ENCODE results near the gene UQCRC1.

The UQCRC1 gene

DNA sequence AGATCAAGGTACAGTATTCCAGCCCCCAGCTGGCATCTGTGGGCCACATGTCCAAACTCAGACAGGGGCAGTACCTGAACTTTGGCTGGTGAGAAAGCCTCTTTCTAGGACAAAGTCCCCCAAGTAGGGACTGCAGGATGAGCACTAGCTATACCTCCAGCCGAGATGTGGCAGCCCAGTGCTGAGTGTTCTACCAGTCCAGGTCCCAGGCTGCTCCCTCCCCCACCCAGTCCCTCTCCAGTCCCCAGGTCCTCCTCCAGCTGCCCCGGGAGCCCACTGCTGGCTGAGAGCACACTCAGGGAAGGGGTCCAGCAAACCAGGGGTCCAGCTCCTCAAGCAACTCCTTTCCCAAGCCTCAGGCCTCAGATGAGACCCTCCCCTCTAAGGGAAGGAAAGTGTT lies 24.3 kb upstream of the UQCRC1 start:
- no peak for DNase-seq (ENCODE audit: low read depth in 2 of 2)

- DNase-seq (ENCODE audit: low read depth in 2 of 2), result no peak
Observed at GRCh38 chr3:48633256-48633655, 23.8 kb upstream of the UQCRC1 start.

- DNase-seq (ENCODE audit: low read depth in 2 of 2), result no peak
Observed at GRCh38 chr3:48631516-48632448, 22.3 kb upstream of the UQCRC1 start.

DNA sequence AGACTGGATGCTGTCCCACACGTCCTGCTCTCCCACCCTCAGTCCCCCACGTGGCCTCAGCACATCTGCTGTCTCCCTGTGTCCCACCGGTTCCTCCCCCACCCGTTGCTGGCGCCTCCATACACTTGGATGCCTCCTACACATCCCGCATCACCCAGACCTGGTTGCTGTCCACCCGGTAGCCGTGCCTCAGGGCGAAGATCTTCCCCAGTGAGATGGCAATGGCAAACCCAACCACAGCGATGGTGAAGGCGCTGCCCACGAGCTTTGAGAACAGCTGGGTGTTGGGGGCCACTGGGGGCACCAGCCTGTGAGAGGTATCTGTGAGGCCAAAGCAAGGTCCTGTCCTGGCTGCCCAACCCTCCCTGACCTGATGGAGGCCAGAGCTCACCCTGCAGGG lies 21.4 kb upstream of the UQCRC1 start:
- no peak for DNase-seq (ENCODE audit: low read depth in 2 of 2)

GRCh38 chr3:48630407-48630806 lies 21.0 kb upstream of the UQCRC1 start:
- DNase-seq (ENCODE audit: low read depth in 2 of 2), result no peak

GRCh38 chr3:48629894-48630293 lies 20.4 kb upstream of the UQCRC1 start:
- no peak for DNase-seq (ENCODE audit: low read depth in 2 of 2)

GRCh38 chr3:48628277-48629017 lies 19.0 kb upstream of the UQCRC1 start:
- DNase-seq (ENCODE audit: low read depth in 2 of 2), result no peak

- DNase-seq (ENCODE audit: low read depth in 2 of 2), result no peak
Observed at GRCh38 chr3:48625600-48625999, 16.2 kb upstream of the UQCRC1 start.

DNA sequence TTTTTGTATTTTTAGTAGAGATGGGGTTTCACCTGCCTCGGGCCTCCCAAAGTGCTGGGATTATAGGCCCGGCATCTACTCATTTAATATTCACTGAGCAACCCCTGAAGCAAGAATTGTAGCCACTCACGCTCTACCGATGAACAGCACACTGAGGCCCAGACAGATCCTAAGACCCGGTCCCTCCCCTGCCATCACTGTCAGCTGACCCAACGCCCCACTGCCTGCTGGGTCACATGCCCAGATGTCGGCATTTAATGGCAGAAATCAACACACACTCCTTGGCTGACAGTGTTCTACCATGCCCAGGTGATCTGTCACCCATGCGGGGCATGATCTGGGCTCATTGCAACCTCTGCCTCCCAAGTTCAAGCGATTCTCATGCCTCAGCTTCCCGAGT lies 15.3 kb upstream of the UQCRC1 start:
- no peak for DNase-seq (ENCODE audit: low read depth in 2 of 2)

GRCh38 chr3:48623851-48624547 lies 14.6 kb upstream of the UQCRC1 start:
- DNase-seq (ENCODE audit: low read depth in 2 of 2), result no peak

DNA sequence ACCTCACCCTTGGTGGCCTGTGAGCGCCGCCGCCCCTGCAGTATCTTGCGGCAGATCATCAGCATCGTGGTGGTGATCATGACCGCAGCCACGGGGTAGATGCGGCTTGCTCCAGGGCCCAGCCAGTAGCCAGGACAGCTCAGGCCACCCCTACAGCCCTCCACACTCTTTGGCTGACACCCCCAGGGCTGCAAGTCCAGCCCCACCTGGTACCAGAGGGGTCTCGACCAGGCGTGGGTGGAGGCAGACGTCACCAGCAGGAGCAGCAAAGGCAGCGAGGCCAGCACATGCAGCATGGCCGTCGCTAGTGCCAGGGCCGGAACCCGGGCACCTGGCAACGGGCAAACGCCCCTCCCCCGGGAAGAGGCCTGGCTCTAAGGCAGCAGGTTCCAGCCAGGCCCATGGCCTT lies 12.0 kb upstream of the UQCRC1 start, which contains the start of gene TMEM89:
TMEM89 (minus strand) TSS at position 309 of the 409 bp plus-strand sequence; CDS start at position 296, 13 bp downstream.
- DNase-seq (ENCODE audit: low read depth in 2 of 2), result no peak

DNA sequence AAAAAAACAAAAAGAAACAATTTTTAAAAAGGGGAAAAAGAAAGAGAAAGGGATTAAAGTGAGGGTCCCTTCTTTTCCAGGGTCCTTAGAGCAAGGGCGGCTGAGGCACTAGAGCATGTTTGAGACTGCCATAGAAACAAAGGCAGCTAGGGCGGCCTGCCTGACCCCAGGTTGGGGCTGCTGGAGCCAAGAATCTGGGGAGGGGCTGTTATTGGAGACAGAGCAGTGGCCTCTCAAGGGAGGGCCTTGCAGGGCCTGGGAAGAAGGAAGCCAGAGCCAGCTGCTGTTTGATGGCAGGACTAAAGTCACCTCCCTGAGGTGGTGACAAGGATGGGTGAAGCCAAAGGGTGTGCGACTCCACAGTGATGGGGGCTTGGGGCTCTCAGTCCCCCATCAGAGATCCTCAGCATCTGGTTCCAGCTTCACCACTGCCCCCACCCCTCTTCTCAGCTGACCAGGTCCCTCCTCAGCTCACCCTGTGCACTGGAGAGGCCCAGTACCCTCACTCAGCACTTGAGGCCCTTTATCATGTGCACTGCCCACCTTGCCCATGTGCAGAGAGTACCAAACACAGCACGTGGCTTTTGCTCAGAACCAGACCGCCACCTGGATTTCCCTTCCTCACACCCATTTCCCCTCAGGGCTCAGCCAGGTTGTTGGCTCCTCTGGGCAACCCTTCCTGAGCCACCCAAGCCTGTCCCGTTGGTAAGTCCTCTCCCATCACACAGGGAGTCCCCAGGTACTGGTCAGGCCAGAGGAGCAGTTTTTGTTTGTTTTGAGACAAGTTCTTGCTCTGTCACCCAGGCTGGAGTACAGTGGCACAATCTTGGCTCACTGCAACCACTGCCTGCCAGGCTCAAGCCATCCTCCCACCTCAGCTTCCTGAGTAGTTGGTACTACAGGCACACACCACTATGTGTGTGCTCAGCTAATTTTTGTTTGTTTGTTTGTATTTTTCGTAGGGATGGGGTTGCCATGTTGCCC lies 10.4 kb upstream of the UQCRC1 start:
- no peak for DNase-seq (ENCODE audit: low read depth in 2 of 2)

- DNase-seq (ENCODE audit: low read depth in 2 of 2), result no peak
Observed at GRCh38 chr3:48617559-48617958, 8.1 kb upstream of the UQCRC1 start.

GRCh38 chr3:48614044-48614443 lies 4.6 kb upstream of the UQCRC1 start:
- DNase-seq (ENCODE audit: low read depth in 2 of 2), result no peak

DNA sequence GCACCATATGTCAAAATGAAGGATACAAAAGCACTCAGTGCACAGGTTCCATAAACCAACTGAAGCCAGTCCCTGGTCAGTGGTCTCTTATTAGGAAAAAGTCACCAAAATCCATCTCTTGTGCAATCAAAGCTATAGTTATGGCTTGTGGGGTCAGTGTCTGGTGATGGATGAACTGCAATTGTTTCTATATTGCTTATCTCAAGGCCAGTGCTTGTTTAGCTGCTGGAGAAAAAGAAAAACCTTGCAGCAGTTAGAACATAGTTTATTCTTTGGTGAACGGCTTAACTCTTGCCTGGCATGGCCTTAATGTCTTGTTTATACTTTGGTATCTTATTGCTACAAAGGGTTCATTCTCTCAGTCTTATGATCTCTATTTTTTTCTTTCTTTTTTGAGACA lies 2.9 kb upstream of the UQCRC1 start:
- DNase-seq (ENCODE audit: low read depth in 2 of 2), result no peak

DNA sequence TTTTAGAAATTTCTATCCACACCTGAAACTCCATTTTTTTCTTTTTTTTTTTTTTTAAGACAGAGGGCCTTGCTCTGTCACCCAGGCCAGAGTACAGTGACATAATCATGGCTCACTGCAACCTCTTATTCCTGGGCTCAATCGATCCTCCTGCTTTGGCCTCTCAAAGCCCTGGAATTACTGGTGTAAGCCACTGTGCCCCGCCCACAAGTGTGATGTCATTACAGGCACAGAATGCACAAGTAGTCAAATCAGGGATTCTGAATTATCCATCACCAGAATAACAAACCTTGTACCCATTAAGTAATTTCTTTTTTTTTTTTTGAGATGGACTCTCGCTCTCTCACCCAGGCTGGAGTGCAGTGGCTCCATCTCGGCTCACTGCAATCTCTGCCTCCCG lies 1.9 kb downstream of the UQCRC1 start:
- DNase-seq (ENCODE audit: low read depth in 2 of 2), result no peak

DNA sequence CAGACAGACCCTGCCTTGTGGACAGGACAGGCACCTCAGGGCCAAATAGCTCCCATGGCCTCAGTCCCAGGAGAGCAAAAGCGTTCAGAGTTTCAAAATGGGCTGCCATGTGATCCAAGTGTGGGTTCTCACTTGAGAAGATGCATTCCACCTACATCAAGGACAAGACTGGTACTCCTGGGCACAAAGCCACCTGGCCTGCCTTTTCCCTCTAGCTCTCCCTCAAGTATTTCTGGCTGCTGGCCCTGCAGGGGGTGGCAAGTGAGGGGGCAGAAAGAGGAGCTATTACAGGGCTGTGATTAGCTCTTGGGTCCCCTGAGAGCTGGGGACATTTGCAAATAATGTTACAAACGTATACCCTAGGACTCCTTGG lies 7.8 kb downstream of the UQCRC1 start:
- DNase-seq (ENCODE audit: low read depth in 2 of 2), result no peak

- DNase-seq (ENCODE audit: low read depth in 2 of 2), result no peak
Observed at GRCh38 chr3:48600711-48601621, 8.5 kb downstream of the UQCRC1 start.

DNA sequence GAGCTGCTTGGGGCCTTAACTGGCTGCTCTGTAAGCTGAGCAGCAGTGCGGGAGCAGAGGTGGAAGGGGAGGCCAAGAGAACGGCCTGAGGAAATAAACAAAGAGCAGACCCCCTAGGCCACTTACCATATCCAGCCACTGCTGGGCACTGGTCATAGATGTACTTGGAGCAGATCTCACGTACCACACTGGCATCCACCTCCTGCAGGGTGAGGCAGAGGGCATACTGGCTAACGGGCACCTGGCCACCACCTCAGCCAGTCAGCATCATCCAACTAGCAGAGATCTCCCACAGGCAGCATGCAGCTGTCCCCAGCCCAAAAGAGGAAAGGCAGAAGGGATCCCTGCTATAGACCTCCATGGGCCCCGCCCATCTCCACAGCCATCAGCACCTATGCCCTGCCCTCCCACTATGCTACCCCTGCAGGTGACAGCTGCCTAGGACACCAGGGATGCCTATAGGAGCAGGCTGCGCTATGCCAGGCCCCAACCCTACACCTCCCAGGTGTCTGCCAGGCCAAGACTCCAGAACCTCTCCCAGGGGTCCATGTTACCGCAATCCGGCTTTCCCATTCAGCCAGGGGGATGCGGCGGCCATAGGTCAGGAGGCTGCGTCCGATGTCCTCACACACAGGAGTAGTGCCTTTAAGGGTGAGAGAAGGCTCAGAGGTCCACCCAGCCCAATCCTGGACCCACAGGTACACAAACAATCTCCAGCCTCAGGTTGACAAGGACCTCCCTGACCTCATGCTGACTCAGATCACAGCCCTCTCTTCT lies 9.7 kb downstream of the UQCRC1 start:
- no peak for DNase-seq (ENCODE audit: low read depth in 2 of 2)
